Measurements from ENCODE around the gene UNC13B.
"Not testable (repeated sequence)": the region's sequence is repeated elsewhere in the genome, so short reads cannot be mapped to it uniquely, and the experiment has no call there.

The UNC13B gene

DNA sequence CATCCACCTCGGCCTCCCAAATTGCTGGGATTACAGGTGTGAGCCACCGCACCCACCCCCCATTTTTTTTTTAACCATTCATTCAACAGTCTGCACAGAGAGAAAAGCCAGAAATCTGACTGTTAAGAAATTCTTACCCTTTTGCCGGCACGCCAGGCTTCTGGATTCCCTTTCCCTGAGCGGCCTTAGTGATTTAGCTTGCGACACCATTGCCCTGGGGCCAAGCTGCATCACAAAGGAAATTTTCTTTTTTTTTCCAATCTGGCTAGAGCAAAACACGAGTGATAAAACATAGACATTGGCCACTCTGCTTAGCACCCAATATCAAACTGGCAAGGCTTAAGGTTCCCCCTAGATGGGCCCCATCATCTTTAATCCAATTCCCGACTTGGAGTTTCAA is 24.9 kb upstream of the UNC13B start:
- H3K4me3 ChIP-seq (ENCODE audit: low read depth in 1 of 2, low read length in 2 of 2): no peak overlapping the region
- H3K4me1 ChIP-seq (ENCODE audit: insufficient read depth, low read length): no peaks in the 10 kb centered on the region
- H3K9ac ChIP-seq (ENCODE audit: low read length): no peak overlapping the region
- H3K36me3 ChIP-seq (ENCODE audit: insufficient read depth, low read length): no peaks in the 10 kb centered on the region
- H3K9me3 ChIP-seq (ENCODE audit: low read length): no peaks in the 10 kb centered on the region
- H3K27ac ChIP-seq (ENCODE audit: low read depth, low read length): no peak overlapping the region
- no peaks in the 10 kb centered on the region for H3K27me3 ChIP-seq (ENCODE audit: control insufficient read depth in 1 of 2, insufficient read depth in 2 of 2, low read length in 2 of 2)

- Histone ChIP-seq H3K4me1 (ENCODE audit: insufficient read depth, low read length) (no peaks in the 10 kb centered on the region), H3K4me3 (ENCODE audit: low read depth in 1 of 2, low read length in 2 of 2) (no peak overlapping the region), H3K36me3 (ENCODE audit: insufficient read depth, low read length) (no peaks in the 10 kb centered on the region), H3K27me3 (ENCODE audit: control insufficient read depth in 1 of 2, insufficient read depth in 2 of 2, low read length in 2 of 2) (no peaks in the 10 kb centered on the region), H3K9me3 (ENCODE audit: low read length) (peaks cover 6% of the 10 kb centered on the region), H3K9ac (ENCODE audit: low read length) (no peak overlapping the region), H3K27ac (ENCODE audit: low read depth, low read length) (no peak overlapping the region)
Measured at GRCh38 chr9:35140093-35140492, 21.7 kb upstream of the UNC13B start.

GRCh38 chr9:35142037-35142436 is 19.8 kb upstream of the UNC13B start:
- Histone ChIP-seq H3K9ac (ENCODE audit: low read length) (no peak overlapping the region), H3K9me3 (ENCODE audit: low read length) (peaks cover 6% of the 10 kb centered on the region), H3K27me3 (ENCODE audit: control insufficient read depth in 1 of 2, insufficient read depth in 2 of 2, low read length in 2 of 2) (no peaks in the 10 kb centered on the region), H3K4me3 (ENCODE audit: low read depth in 1 of 2, low read length in 2 of 2) (no peak overlapping the region), H3K4me1 (ENCODE audit: insufficient read depth, low read length) (no peaks in the 10 kb centered on the region), H3K27ac (ENCODE audit: low read depth, low read length) (no peak overlapping the region), H3K36me3 (ENCODE audit: insufficient read depth, low read length) (no peaks in the 10 kb centered on the region)

GRCh38 chr9:35147941-35148563 is 13.8 kb upstream of the UNC13B start:
- H3K4me1 ChIP-seq (ENCODE audit: insufficient read depth, low read length); H3K27me3 ChIP-seq (ENCODE audit: control insufficient read depth in 1 of 2, insufficient read depth in 2 of 2, low read length in 2 of 2); H3K9me3 ChIP-seq (ENCODE audit: low read length); H3K9ac ChIP-seq (ENCODE audit: low read length); H3K36me3 ChIP-seq (ENCODE audit: insufficient read depth, low read length); H3K4me3 ChIP-seq (ENCODE audit: low read depth in 1 of 2, low read length in 2 of 2); H3K27ac ChIP-seq (ENCODE audit: low read depth, low read length): not testable (repeated sequence)

GRCh38 chr9:35152926-35153325 is 8.9 kb upstream of the UNC13B start:
- Histone ChIP-seq H3K4me1 (ENCODE audit: insufficient read depth, low read length) (no peaks in the 10 kb centered on the region), H3K27me3 (ENCODE audit: control insufficient read depth in 1 of 2, insufficient read depth in 2 of 2, low read length in 2 of 2) (no peaks in the 10 kb centered on the region), H3K9ac (ENCODE audit: low read length) (no peak overlapping the region), H3K4me3 (ENCODE audit: low read depth in 1 of 2, low read length in 2 of 2) (no peak overlapping the region), H3K36me3 (ENCODE audit: insufficient read depth, low read length) (no peaks in the 10 kb centered on the region), H3K27ac (ENCODE audit: low read depth, low read length) (no peak overlapping the region), H3K9me3 (ENCODE audit: low read length) (no peaks in the 10 kb centered on the region)

DNA sequence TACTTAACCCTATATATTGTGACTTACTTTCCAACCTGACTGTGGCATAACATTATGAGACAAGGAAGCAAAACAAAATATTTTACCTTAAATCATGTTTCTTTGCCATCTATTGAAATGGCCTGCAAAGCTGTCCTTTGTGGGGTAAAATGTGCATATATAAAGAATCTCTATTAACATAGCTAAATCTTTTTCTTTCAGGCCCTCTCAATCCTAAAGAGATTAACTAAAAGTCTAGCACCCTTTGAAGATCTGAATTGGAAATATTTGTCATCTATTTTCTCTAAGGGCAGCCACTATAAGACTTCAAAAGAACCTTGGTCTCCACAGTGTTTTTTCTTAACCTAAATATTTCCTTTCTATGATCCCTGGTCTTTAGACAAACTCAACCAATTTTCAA is 5.0 kb upstream of the UNC13B start:
- no peaks in the 10 kb centered on the region for H3K36me3 ChIP-seq (ENCODE audit: insufficient read depth, low read length)
- no peaks in the 10 kb centered on the region for H3K27me3 ChIP-seq (ENCODE audit: control insufficient read depth in 1 of 2, insufficient read depth in 2 of 2, low read length in 2 of 2)
- no peaks in the 10 kb centered on the region for H3K9me3 ChIP-seq (ENCODE audit: low read length)
- no peaks in the 10 kb centered on the region for H3K4me1 ChIP-seq (ENCODE audit: insufficient read depth, low read length)
- H3K9ac ChIP-seq (ENCODE audit: low read length): no peak overlapping the region
- no peak overlapping the region for H3K4me3 ChIP-seq (ENCODE audit: low read depth in 1 of 2, low read length in 2 of 2)
- no peak overlapping the region for H3K27ac ChIP-seq (ENCODE audit: low read depth, low read length)

GRCh38 chr9:35157836-35158235 is 4.0 kb upstream of the UNC13B start:
- not testable (repeated sequence) for H3K4me3 ChIP-seq (ENCODE audit: low read depth in 1 of 2, low read length in 2 of 2); H3K27me3 ChIP-seq (ENCODE audit: control insufficient read depth in 1 of 2, insufficient read depth in 2 of 2, low read length in 2 of 2); H3K9ac ChIP-seq (ENCODE audit: low read length); H3K9me3 ChIP-seq (ENCODE audit: low read length); H3K27ac ChIP-seq (ENCODE audit: low read depth, low read length); H3K4me1 ChIP-seq (ENCODE audit: insufficient read depth, low read length); H3K36me3 ChIP-seq (ENCODE audit: insufficient read depth, low read length)

- Histone ChIP-seq H3K4me1 (ENCODE audit: insufficient read depth, low read length) (no peaks in the 10 kb centered on the region), H3K36me3 (ENCODE audit: insufficient read depth, low read length) (no peaks in the 10 kb centered on the region), H3K9ac (ENCODE audit: low read length) (no peak overlapping the region), H3K27me3 (ENCODE audit: control insufficient read depth in 1 of 2, insufficient read depth in 2 of 2, low read length in 2 of 2) (no peaks in the 10 kb centered on the region), H3K27ac (ENCODE audit: low read depth, low read length) (no peak overlapping the region), H3K9me3 (ENCODE audit: low read length) (no peaks in the 10 kb centered on the region), H3K4me3 (ENCODE audit: low read depth in 1 of 2, low read length in 2 of 2) (no peak overlapping the region)
Measured at GRCh38 chr9:35158501-35159280, 3.1 kb upstream of the UNC13B start.

DNA sequence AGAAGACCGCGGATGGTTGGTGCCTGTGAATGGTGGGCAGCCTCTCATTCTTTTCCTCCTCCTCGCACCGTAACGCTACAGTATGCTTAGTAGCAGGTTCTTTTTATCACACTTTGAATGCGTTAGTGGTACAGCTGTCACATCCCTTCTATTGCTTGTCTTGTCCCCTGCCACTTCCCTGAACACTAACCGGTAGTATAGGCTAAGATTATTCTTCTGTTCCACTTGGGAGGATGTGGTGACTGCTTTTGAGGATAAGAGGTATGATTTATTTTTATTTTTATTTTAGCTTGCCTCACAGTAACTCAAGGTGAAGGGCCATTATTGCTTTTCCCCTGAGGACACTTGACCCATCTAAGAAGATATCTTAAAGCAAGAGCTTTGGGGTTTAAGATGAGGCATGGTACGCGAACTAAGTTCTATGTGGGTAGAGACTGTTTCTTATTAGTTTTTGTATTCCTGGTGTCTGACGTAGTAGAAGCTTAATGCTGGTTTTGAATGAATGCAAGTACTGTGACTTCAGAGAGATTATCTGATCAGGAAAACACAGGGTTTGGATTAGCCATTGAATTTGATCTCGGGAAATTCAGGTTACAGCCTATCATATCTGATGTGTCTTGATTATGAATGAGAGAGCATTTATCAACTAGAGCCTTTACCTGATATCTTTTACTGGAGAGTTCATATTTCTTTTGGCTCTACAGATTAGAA is 951 bp downstream of the UNC13B start:
- Histone ChIP-seq H3K4me1 (ENCODE audit: insufficient read depth, low read length) (no peaks in the 10 kb centered on the region), H3K27ac (ENCODE audit: low read depth, low read length) (peak overlapping the region; percentile 84), H3K4me3 (ENCODE audit: low read depth in 1 of 2, low read length in 2 of 2) (peak overlapping the region; percentile 54 to 74), H3K9me3 (ENCODE audit: low read length) (no peaks in the 10 kb centered on the region), H3K27me3 (ENCODE audit: control insufficient read depth in 1 of 2, insufficient read depth in 2 of 2, low read length in 2 of 2) (no peaks in the 10 kb centered on the region), H3K36me3 (ENCODE audit: insufficient read depth, low read length) (no peaks in the 10 kb centered on the region), H3K9ac (ENCODE audit: low read length) (peak overlapping the region; percentile 72)

GRCh38 chr9:35163413-35163812 is 1.6 kb downstream of the UNC13B start:
- no peak overlapping the region for H3K4me3 ChIP-seq (ENCODE audit: low read depth in 1 of 2, low read length in 2 of 2)
- H3K36me3 ChIP-seq (ENCODE audit: insufficient read depth, low read length): no peaks in the 10 kb centered on the region
- no peaks in the 10 kb centered on the region for H3K4me1 ChIP-seq (ENCODE audit: insufficient read depth, low read length)
- no peaks in the 10 kb centered on the region for H3K9me3 ChIP-seq (ENCODE audit: low read length)
- no peaks in the 10 kb centered on the region for H3K27me3 ChIP-seq (ENCODE audit: control insufficient read depth in 1 of 2, insufficient read depth in 2 of 2, low read length in 2 of 2)
- H3K27ac ChIP-seq (ENCODE audit: low read depth, low read length): no peak overlapping the region
- H3K9ac ChIP-seq (ENCODE audit: low read length): no peak overlapping the region

- Histone ChIP-seq H3K9ac (ENCODE audit: low read length) (no peak overlapping the region), H3K4me1 (ENCODE audit: insufficient read depth, low read length) (no peaks in the 10 kb centered on the region), H3K36me3 (ENCODE audit: insufficient read depth, low read length) (no peaks in the 10 kb centered on the region), H3K27me3 (ENCODE audit: control insufficient read depth in 1 of 2, insufficient read depth in 2 of 2, low read length in 2 of 2) (no peaks in the 10 kb centered on the region), H3K9me3 (ENCODE audit: low read length) (no peaks in the 10 kb centered on the region), H3K4me3 (ENCODE audit: low read depth in 1 of 2, low read length in 2 of 2) (no peak overlapping the region), H3K27ac (ENCODE audit: low read depth, low read length) (no peak overlapping the region)
Measured at GRCh38 chr9:35164711-35165110, 2.9 kb downstream of the UNC13B start.
